AG20443 (cell line): ENCODE data around the gene PP2D1.
"Not testable (repeated sequence)": the region's sequence is repeated elsewhere in the genome, so short reads cannot be mapped to it uniquely, and the experiment has no call there.

Experiments
- DNase-seq: peaks from one replicate; pipeline ENCODE4 v3.0.0; 2012; ENCODE audit warnings: low spot score, mixed read lengths

Gene PP2D1

GRCh38 chr3:19967208-19967607 is 44.9 kb downstream of the PP2D1 start:
- DNase-seq, result no peak

GRCh38 chr3:19961960-19962359 is 50.1 kb downstream of the PP2D1 start:
- DNase-seq, result no peak

GRCh38 chr3:19960696-19961095 is 51.4 kb downstream of the PP2D1 start:
- DNase-seq, result no peak

- DNase-seq, result no peak
Observed at GRCh38 chr3:19959505-19959904, 52.6 kb downstream of the PP2D1 start.

GRCh38 chr3:19957354-19957753 is 54.7 kb downstream of the PP2D1 start:
- not testable (repeated sequence) for DNase-seq

GRCh38 chr3:19954676-19955075 is 57.4 kb downstream of the PP2D1 start:
- no peak for DNase-seq

GRCh38 chr3:19950316-19950715 is 61.7 kb downstream of the PP2D1 start:
- DNase-seq, result no peak

- DNase-seq, result no peak
Observed at GRCh38 chr3:19948226-19948591, 63.9 kb downstream of the PP2D1 start.

- peak; percentile 55 for DNase-seq
Observed at GRCh38 chr3:19947549-19948225, 64.4 kb downstream of the PP2D1 start.

- peak; percentile 97 for DNase-seq
Observed at GRCh38 chr3:19946832-19947548, 65.1 kb downstream of the PP2D1 start, which contains the start of gene RAB5A. TSS of gene RAB5A (plus strand) at chr3:19947097. CDS start at chr3:19950899, 3,802 bp downstream.

- DNase-seq, result no peak
Observed at GRCh38 chr3:19945969-19946831, 65.9 kb downstream of the PP2D1 start.

- no peak for DNase-seq
Observed at GRCh38 chr3:19945534-19945933, 66.5 kb downstream of the PP2D1 start.

- no peak for DNase-seq
Observed at GRCh38 chr3:19940643-19941042, 71.4 kb downstream of the PP2D1 start.

GRCh38 chr3:19938295-19938627 is 73.8 kb downstream of the PP2D1 start:
- no peak for DNase-seq

GRCh38 chr3:19937459-19938294 is 74.4 kb downstream of the PP2D1 start:
- no peak for DNase-seq
